NCI-H1048 (cell line): ENCODE measurements around the gene EZH2.

Source experiments
- DNase-seq: peaks from one replicate; lab custom pipeline; 2025; lab: John Stamatoyannopoulos, UW

The EZH2 gene

DNA sequence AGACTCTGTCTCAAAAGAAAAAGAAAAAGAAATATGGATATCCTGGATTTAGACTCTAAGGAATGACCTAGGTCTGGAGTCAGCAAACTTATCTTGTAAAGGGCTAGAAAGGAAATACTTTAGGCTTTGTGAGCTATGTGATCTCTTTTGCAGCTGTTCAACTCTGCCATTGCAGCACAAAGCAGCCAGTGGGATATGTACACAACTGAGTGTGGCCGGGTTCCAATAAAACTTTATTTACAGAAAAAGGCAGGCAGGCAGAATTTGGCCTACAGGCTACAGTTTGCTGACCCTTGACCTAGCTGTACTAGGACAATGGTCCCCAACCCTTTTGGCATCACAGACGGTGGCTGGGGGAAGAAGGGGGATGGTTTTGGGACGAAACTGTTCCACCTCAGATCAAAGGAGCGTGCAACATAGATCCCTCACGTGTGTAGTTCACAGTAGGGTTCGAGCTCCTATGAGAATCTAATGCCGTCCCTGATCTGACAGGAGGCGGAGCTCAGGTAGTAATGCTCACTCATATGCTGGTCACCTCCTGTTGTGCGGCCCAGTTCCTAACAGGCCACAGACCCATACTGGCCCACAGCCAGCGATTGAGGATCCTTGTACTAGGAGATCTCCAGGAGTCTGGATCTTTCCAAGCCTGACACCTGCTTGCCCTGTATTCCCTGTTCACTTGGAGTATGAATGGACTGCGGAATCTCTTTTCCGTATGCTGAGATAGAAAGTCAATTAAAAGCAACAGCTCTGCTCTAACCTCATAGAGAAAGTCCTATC is 122.4 kb downstream of the EZH2 start:
- no peak for DNase-seq
